OCI-LY3 (cell line): Measurements from ENCODE around the gene GPSM3.

Experiments
- H2AFZ ChIP-seq: fragments of 200-600, 300-600 bp; shearing (Covaris generic); 2 replicates; pipeline ENCODE4 v1.6.0; 2014; ENCODE audit warnings: antibody characterized with exemption, low read depth, low read length
- H3K27ac ChIP-seq: fragments of 200-600, 300-600 bp; sonication (generic); 2 replicates; pipeline ENCODE4 v1.5.1; 2014; ENCODE audit warnings: mild to moderate bottlenecking, low read length, moderate library complexity, mixed read lengths
- H3K27me3 ChIP-seq: fragments of 200-600, 300-600 bp; sonication (generic); 2 replicates; pipeline ENCODE4 v1.6.1; 2014; ENCODE audit warnings: low read depth, low read length, mixed read lengths
- H3K36me3 ChIP-seq: fragments of 200-600, 300-600 bp; sonication (generic); replicated peaks from 2 replicates; pipeline ENCODE3; 2014; ENCODE audit warnings: low read depth, low read length, mixed read lengths
- H3K4me1 ChIP-seq: fragments of 300-600, 200-600 bp; sonication (generic); 2 replicates; pipeline ENCODE4 v1.6.1; 2014; ENCODE audit warnings: low read length, mixed read lengths
- H3K4me2 ChIP-seq: fragments of 200-600, 300-600 bp; sonication (generic); 2 replicates; pipeline ENCODE4 v1.6.1; 2014; ENCODE audit warnings: low read length, mixed read lengths
- H3K4me3 ChIP-seq: fragments of 300-600, 200-600 bp; sonication (generic); 2 replicates; pipeline ENCODE4 v1.5.1; 2014; ENCODE audit warnings: antibody characterized with exemption, mild to moderate bottlenecking, low read length, moderate library complexity
- H3K79me2 ChIP-seq: fragments of 300-600, 200-600 bp; shearing (Covaris generic); 2 replicates; pipeline ENCODE4 v1.6.1; 2014; ENCODE audit warnings: mild to moderate bottlenecking, low read length, mixed read lengths
- H3K9ac ChIP-seq: fragments of 300-600, 200-600 bp; shearing (Covaris generic); 2 replicates; pipeline ENCODE4 v1.6.0; 2014; ENCODE audit warnings: mild to moderate bottlenecking, low read length, moderate library complexity
- H3K9me3 ChIP-seq: fragments of 200-600, 300-600 bp; shearing (Covaris generic); 2 replicates; pipeline ENCODE4 v1.6.1; 2014; ENCODE audit warnings: low read length, mixed read lengths; ENCODE audit not compliant: insufficient read depth
- H4K20me1 ChIP-seq: fragments of 200-600, 300-600 bp; sonication (generic); 2 replicates; pipeline ENCODE4 v1.6.1; 2016; ENCODE audit warnings: low read length, mixed read lengths; ENCODE audit not compliant: insufficient read depth
- CTCF ChIP-seq: fragments of 200-600, 300-600 bp; sonication (generic); IDR thresholded peaks from 2 replicates; pipeline ENCODE4 v1.5.1; 2014; ENCODE audit warnings: antibody characterized with exemption, low read length, low read depth
- EZH2phosphoT487 ChIP-seq: fragments of 200-600 bp; shearing (Covaris generic); IDR thresholded peaks from 2 replicates; pipeline ENCODE4 v1.6.1; 2018; ENCODE audit warnings: antibody characterized with exemption, mixed run types, low read depth

GPSM3 gene

GRCh38 chr6:32153564-32154513, 38.6 kb downstream of the GPSM3 start, which contains the start of gene PPT2:
TSS of gene PPT2 (plus strand) at chr6:32154141. CDS start at chr6:32154595, 454 bp downstream.
- TF ChIP-seq CTCF (no peak), EZH2phosphoT487 (no peak)
- no peak within 1 kb of the TSS for H3K27ac ChIP-seq
- H3K36me3 ChIP-seq: no peaks in the 10 kb centered on the region
- H3K4me3 ChIP-seq: peak within 1 kb of the TSS; percentile 96
- peak within 1 kb of the TSS; percentile 75 for H3K9ac ChIP-seq
- H2AFZ ChIP-seq: peak within 1 kb of the TSS; percentile 97
- peaks cover 8% of the 10 kb centered on the region for H3K4me1 ChIP-seq
- H3K79me2 ChIP-seq: no peaks in the 10 kb centered on the region
- H4K20me1 ChIP-seq: no peaks in the 10 kb centered on the region
- peak within 1 kb of the TSS; percentile 84 for H3K4me2 ChIP-seq
- H3K27me3 ChIP-seq: no peaks in the 10 kb centered on the region
- no peaks in the 10 kb centered on the region for H3K9me3 ChIP-seq

DNA sequence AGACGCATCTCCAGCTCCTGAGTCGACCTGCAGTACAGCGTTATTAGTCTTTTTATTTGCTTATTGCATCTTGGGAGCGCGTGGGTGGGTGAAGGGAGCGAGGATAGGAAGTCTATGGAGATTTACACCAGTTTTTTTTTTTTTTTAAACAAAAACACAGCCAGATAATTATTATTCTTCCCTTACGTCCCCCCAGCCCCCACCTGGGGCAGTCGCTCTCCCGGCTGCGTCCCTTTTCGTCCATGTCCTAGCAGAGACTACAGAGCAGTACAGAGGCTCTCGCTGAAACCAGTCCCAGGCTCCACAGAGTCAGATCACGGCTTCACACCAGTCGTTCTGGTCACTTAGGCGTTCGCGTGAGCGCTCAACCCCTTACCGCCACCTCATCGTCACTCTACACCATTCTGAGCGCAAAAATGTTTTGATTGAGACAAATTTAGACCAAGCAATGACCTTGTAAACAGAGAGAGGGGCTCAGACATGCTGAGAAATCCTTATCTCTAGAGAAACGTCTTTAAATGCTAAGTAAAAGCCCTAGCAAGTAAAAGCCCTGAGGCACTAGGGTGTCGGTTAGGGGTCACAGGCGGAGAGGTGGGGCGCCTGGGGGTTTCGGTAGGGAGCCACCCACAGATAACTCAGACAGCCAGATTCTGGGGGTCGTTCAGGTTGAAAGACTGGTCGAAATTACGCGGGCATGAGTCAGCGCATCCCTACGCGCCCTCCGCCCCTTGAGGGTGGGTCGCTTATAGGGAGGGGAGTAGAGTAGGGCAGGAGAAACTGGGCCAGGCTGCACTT, 39.5 kb downstream of the GPSM3 start:
- H3K36me3 ChIP-seq: no peaks in the 10 kb centered on the region
- no peaks in the 10 kb centered on the region for H3K79me2 ChIP-seq
- no peak overlapping the region for H3K9ac ChIP-seq
- H3K27ac ChIP-seq: no peak overlapping the region
- peak overlapping the region; percentile 84 for H3K4me2 ChIP-seq
- peak overlapping the region; percentile 96 for H3K4me3 ChIP-seq
- no peaks in the 10 kb centered on the region for H3K9me3 ChIP-seq
- H3K4me1 ChIP-seq: peaks cover 8% of the 10 kb centered on the region
- H4K20me1 ChIP-seq: no peaks in the 10 kb centered on the region
- H2AFZ ChIP-seq: no peak overlapping the region
- no peaks in the 10 kb centered on the region for H3K27me3 ChIP-seq
- TF ChIP-seq CTCF (no peak), EZH2phosphoT487 (no peak)

DNA sequence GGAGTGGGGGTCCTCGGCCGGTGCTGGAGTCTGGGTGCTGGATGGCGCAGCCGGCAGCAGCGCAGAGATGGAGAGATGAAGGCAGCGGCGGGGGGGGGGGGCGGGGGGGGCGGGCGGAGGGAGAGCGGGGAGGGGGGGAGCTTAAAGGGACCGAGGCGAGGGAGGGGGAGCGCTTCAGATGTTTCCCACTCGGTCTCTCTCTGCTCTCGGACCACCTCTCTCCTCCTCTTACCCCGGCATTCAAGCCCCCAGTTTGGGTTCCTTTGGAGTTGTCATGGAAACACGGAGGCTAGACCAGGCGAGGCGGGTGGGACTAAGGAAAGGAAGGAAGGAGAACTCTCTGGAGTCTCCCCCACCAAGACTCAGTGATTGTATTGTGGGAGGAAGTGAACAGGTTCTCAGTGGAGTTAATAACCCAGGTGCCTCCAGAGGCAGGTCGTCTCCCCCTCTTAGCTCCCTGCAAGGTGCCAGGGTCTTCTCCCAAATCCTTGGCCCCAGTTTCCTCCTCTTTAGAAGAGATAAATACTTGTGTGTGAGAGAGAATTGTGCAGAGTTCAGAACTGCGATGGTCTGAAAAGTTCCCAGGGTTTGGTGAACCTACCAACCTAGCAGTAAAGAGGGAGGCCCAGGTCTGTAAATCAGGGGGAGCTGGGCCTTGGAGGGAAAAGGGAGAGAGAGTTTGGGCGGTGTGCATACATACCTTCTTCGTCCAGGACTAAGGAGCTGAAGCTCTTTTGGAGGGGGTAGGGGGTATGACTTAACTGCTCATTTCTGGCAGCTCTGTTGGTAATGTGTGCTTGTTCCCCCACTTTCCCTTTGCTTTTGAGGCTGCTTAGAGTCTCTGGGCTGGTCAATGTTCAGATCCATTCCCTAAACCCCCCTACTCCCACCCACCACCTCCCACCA, 40.3 kb downstream of the GPSM3 start, which contains the start of gene PRRT1:
PRRT1 (minus strand) TSS at position 77 of the 906 bp plus-strand sequence. CDS start 112 bp downstream, outside the sequence.
- no peaks in the 10 kb centered on the region for H3K9me3 ChIP-seq

More for the DNA sequence above, 40.3 kb downstream of the GPSM3 start, which contains the start of gene PRRT1:
- Histone ChIP-seq H3K27me3 (no peaks in the 10 kb centered on the region), H3K4me1 (peaks cover 8% of the 10 kb centered on the region), H2AFZ (no peak within 1 kb of the TSS), H4K20me1 (no peaks in the 10 kb centered on the region), H3K79me2 (no peaks in the 10 kb centered on the region), H3K9ac (no peak within 1 kb of the TSS), H3K4me3 (no peak within 1 kb of the TSS), H3K4me2 (no peak within 1 kb of the TSS), H3K36me3 (no peaks in the 10 kb centered on the region), H3K27ac (no peak within 1 kb of the TSS)
- TF ChIP-seq CTCF (no peak), EZH2phosphoT487 (no peak)
